ENCODE results near the gene NFASC. TPM values are rescaled to one million over a fixed set of nuclear protein-coding genes. Genes with fewer than 3 reads are reported as not detected.
A peak's percentile ranks its signal among the peaks of the same experiment; 100 is the strongest.

Gene NFASC
- total RNA-seq, 1 donor from 2014 or later, result 6.9 TPM

DNA sequence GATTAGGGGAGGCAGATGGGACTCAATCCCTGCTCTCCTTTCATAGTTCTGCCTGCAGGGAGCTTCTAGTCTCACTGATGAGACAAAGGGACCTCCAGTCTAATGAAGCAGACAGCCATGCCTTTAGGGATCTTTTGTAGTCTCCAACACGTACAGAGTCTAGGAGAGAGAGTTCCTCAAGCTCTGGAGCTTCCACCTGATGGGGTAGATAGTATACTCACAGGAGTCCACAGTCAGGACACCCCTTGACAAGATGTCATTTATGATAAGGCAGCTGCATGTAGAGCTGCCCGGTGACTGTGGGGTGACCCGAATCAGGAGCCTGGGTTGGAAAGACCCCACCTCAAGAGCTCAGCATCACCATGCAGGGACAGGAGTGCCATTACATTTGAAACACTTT lies 117.0 kb downstream of the NFASC start:
- H3K27ac Mint-ChIP-seq, result no peak overlapping the region
- H3K27me3 Mint-ChIP-seq, result peaks cover 33% of the 10 kb centered on the region
- no peaks in the 10 kb centered on the region for H3K36me3 Mint-ChIP-seq (ENCODE audit: insufficient read depth)
- H3K4me3 Mint-ChIP-seq (ENCODE audit: low read depth), result no peak overlapping the region
- no peak for DNase-seq (ENCODE audit: low spot score, unreplicated experiment)
- TF ChIP-seq, protein P1, sequence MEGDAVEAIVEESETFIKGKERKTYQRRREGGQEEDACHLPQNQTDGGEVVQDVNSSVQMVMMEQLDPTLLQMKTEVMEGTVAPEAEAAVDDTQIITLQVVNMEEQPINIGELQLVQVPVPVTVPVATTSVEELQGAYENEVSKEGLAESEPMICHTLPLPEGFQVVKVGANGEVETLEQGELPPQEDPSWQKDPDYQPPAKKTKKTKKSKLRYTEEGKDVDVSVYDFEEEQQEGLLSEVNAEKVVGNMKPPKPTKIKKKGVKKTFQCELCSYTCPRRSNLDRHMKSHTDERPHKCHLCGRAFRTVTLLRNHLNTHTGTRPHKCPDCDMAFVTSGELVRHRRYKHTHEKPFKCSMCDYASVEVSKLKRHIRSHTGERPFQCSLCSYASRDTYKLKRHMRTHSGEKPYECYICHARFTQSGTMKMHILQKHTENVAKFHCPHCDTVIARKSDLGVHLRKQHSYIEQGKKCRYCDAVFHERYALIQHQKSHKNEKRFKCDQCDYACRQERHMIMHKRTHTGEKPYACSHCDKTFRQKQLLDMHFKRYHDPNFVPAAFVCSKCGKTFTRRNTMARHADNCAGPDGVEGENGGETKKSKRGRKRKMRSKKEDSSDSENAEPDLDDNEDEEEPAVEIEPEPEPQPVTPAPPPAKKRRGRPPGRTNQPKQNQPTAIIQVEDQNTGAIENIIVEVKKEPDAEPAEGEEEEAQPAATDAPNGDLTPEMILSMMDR (IDR thresholded peaks at IDR 0.05; ENCODE audit: unreplicated experiment), result no peak
- H3K4me1 Mint-ChIP-seq (ENCODE audit: low read depth), result no peaks in the 10 kb centered on the region
- H3K9me3 Mint-ChIP-seq (ENCODE audit: low read depth), result no peaks in the 10 kb centered on the region

DNA sequence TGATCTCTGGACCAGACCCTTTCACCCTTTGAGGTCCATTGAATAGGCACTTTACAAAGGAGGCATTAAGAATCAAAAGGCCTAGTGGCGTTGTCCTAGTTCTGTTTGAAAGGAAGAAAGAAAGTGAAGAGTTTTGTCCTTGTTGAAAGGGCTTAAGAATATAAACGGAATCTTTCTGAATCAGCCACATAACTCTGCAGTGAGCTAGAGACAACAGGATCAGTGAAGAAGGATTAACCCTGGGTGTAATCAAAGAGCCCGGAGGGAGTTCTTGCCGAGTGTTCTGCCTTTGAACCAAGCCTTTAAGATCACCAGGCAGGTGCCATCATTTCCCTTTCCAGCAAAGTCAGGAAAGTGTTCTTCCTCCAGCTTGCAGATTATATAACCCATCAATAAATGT lies 117.5 kb downstream of the NFASC start:
- Mint-ChIP-seq H3K4me3 (ENCODE audit: low read depth) (no peak overlapping the region), H3K27me3 (peaks cover 37% of the 10 kb centered on the region), H3K36me3 (ENCODE audit: insufficient read depth) (no peaks in the 10 kb centered on the region), H3K9me3 (ENCODE audit: low read depth) (no peaks in the 10 kb centered on the region), H3K27ac (no peak overlapping the region), H3K4me1 (ENCODE audit: low read depth) (no peaks in the 10 kb centered on the region)
- no peak for DNase-seq (ENCODE audit: low spot score, unreplicated experiment)
- TF ChIP-seq, protein P1 (IDR thresholded peaks at IDR 0.05; ENCODE audit: unreplicated experiment), result no peak

DNA sequence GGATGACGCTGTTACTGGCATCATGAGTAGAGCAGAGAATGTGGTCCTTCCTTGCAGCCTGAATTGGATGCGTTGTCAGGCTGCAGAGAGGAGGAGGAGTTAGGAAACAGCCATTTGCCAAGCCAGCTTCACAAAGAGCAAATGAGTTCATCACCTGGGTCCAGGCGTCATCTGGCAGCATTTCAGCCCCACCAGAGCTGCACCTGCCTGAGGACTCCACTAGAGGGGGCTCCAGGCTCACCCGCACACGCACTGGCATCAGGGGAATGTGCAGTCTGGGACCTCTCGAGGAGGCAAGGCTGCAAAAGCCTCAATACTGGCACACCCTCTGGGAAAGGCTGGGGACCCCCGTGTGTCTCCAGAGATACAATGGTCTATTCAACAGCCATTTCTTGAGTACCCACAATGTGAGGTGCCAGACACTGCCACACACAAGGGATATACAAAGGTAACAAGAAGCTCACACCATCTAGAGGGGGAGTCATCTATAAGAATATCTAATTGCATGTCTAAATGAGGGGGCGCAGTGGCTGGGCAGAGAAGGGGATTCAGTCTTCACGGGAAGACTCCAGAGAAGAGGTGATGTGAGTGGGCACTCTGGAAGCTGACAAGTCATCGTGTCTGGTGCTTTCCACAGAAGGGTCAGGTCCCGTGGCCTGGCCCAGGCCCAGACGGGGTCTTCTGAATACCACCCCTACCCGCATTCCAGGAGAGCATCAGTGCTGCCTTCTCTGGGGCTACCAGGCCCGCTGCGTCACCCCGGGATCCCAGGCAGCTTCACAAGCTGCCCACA lies 118.8 kb downstream of the NFASC start:
- Mint-ChIP-seq H3K27me3 (peaks cover 44% of the 10 kb centered on the region), H3K36me3 (ENCODE audit: insufficient read depth) (no peaks in the 10 kb centered on the region), H3K4me1 (ENCODE audit: low read depth) (peaks cover 2% of the 10 kb centered on the region), H3K9me3 (ENCODE audit: low read depth) (no peaks in the 10 kb centered on the region), H3K4me3 (ENCODE audit: low read depth) (no peak overlapping the region), H3K27ac (no peak overlapping the region)
- DNase-seq (ENCODE audit: low spot score, unreplicated experiment), result peak; percentile 70
- TF ChIP-seq, protein P1 (IDR thresholded peaks at IDR 0.05; ENCODE audit: unreplicated experiment), result peak; percentile 98

DNA sequence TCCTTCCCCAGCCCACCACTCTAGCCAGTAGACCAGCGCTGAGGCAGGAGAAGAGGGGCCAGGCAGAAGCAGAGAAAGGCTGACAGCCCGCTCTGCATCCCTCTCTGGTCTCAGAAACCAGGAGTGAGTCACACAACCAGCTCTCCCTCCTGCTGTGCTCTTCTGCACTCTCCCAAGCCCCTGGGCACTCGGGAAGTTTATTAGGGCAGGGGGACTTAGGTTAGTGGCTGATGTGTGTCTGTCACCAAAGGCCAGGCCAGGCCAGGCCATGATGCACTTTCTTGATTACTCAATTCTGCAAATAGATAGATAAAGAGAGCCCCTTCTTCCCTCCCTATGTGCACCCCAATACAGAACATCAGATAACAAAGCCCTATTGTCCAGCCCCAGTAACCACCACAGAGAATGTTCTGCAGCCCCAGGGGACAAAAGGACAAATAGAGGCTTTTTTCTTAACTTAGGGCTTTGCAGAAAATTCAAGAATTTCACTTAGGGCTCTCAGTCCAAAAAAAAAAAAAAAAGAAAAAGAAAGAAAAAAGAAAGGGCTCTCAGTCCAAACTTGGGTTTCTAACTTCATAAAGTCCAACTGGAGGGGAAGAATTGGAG lies 119.5 kb downstream of the NFASC start:
- peaks cover 8% of the 10 kb centered on the region for H3K4me1 Mint-ChIP-seq (ENCODE audit: low read depth)
- no peak for DNase-seq (ENCODE audit: low spot score, unreplicated experiment)
- no peaks in the 10 kb centered on the region for H3K9me3 Mint-ChIP-seq (ENCODE audit: low read depth)
- peaks cover 44% of the 10 kb centered on the region for H3K27me3 Mint-ChIP-seq
- no peak overlapping the region for H3K27ac Mint-ChIP-seq
- H3K36me3 Mint-ChIP-seq (ENCODE audit: insufficient read depth), result no peaks in the 10 kb centered on the region
- TF ChIP-seq, protein P1 (IDR thresholded peaks at IDR 0.05; ENCODE audit: unreplicated experiment), result no peak
- H3K4me3 Mint-ChIP-seq (ENCODE audit: low read depth), result no peak overlapping the region

DNA sequence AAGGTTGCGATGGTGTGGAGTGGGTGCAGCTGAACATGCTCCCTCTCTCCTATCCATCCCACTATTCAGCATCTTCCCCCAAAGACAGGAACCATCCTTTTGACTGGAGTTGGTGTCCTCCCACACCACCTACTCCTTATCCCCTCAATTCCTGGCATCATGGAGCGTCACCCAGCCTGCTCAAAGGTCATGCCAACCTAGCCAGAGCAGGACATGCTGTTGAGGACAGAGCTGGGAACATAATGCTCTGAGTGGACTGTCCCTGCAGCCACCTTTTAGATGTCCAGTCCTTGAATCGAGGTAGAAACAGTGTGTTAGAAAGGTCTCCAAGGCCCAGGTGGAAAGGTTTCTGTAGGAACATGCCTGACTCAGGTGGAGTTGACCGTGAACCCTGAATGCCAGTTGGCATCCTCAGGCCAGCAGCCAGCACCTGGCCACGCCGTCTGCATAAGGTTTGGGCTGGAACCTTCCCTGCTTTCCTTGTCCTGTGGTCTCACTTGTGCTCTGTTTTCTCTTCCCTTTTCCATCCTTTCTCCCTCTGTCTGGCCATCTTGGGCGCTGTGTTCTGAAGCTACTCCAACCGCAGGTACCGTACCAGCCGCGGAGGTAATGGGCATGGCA lies 120.2 kb downstream of the NFASC start:
- H3K27ac Mint-ChIP-seq, result no peak overlapping the region
- DNase-seq (ENCODE audit: low spot score, unreplicated experiment), result no peak
- H3K9me3 Mint-ChIP-seq (ENCODE audit: low read depth), result no peaks in the 10 kb centered on the region
- no peak overlapping the region for H3K4me3 Mint-ChIP-seq (ENCODE audit: low read depth)
- peaks cover 9% of the 10 kb centered on the region for H3K4me1 Mint-ChIP-seq (ENCODE audit: low read depth)
- TF ChIP-seq, protein P1 (IDR thresholded peaks at IDR 0.05; ENCODE audit: unreplicated experiment), result no peak
- H3K36me3 Mint-ChIP-seq (ENCODE audit: insufficient read depth), result no peaks in the 10 kb centered on the region
- peaks cover 44% of the 10 kb centered on the region for H3K27me3 Mint-ChIP-seq
